ENCODE measurements around the gene MYH16. TPM values are rescaled to one million over a fixed set of nuclear protein-coding genes. Genes with fewer than 3 reads are reported as not detected.
"Not testable (repeated sequence)": the region's sequence is repeated elsewhere in the genome, so short reads cannot be mapped to it uniquely, and the experiment has no call there.

Gene MYH16
- total RNA-seq, 4 donors from 2014 or later: not detected

GRCh38 chr7:99320371-99320770 lies 47.7 kb downstream of the MYH16 start:
- no peak for ATAC-seq
- Histone ChIP-seq H3K27me3 (no peaks in the 10 kb centered on the region), H3K4me1 (peaks cover 0 to 9% (median 7%) of the 10 kb centered on the region in 3 donors), H3K9me3 (no peaks in the 10 kb centered on the region), H3K27ac (no peak overlapping the region), H3K4me3 (no peak overlapping the region), H3K36me3 (no peaks in the 10 kb centered on the region)
- TF ChIP-seq EP300 (IDR thresholded peaks at IDR 0.05): no peak
- no peak for TF ChIP-seq CTCF (IDR thresholded peaks at IDR 0.05)
- no peak for TF ChIP-seq POLR2AphosphoS5 (IDR thresholded peaks at IDR 0.05)
- no peak for TF ChIP-seq POLR2A (IDR thresholded peaks at IDR 0.05)
- 14 to 25% methylated on average over 2 of the region's 4 CpGs for WGBS, 2 donors (ENCODE audit: low coverage in 1 of 2)

- not testable (repeated sequence) for ATAC-seq, H3K36me3 ChIP-seq, H3K27ac ChIP-seq, H3K9me3 ChIP-seq, H3K27me3 ChIP-seq, H3K4me3 ChIP-seq
- WGBS, 2 donors (ENCODE audit: low coverage in 1 of 2): 86 to 87% methylated on average over 5 to 6 of the region's 6 CpGs
- H3K4me1 ChIP-seq: peaks cover 0 to 25% (median 17%) of the 10 kb centered on the region in 3 donors
These were observed 50.0 kb downstream of the MYH16 start for GRCh38 chr7:99322659-99323058.

GRCh38 chr7:99324559-99324958 lies 51.9 kb downstream of the MYH16 start:
- peaks cover 0 to 44% (median 24%) of the 10 kb centered on the region in 3 donors for H3K4me1 ChIP-seq
- H3K9me3 ChIP-seq: no peaks in the 10 kb centered on the region
- H3K4me3 ChIP-seq: no peak overlapping the region
- ATAC-seq: no peak
- no peak overlapping the region for H3K27ac ChIP-seq
- WGBS, 2 donors (ENCODE audit: low coverage in 1 of 2): 94 to 100% methylated on average over 7 to 11 of the region's 14 CpGs
- TF ChIP-seq POLR2A (IDR thresholded peaks at IDR 0.05) (no peak), POLR2AphosphoS5 (IDR thresholded peaks at IDR 0.05) (no peak), EP300 (IDR thresholded peaks at IDR 0.05) (no peak), CTCF (IDR thresholded peaks at IDR 0.05) (no peak)
- H3K36me3 ChIP-seq: no peaks in the 10 kb centered on the region
- no peaks in the 10 kb centered on the region for H3K27me3 ChIP-seq

- Histone ChIP-seq H3K27me3 (no peaks in the 10 kb centered on the region), H3K27ac (peak overlapping the region in 3 of 4 donors; percentile 81 to 91 (median 85)), H3K4me1 (peaks cover 0 to 49% (median 24%) of the 10 kb centered on the region in 3 donors), H3K36me3 (no peaks in the 10 kb centered on the region), H3K9me3 (no peaks in the 10 kb centered on the region), H3K4me3 (peak overlapping the region; percentile 72 to 92)
- 28 to 43% methylated on average over 7 to 8 of the region's 14 CpGs for WGBS, 2 donors (ENCODE audit: low coverage in 1 of 2)
- ATAC-seq: no peak
- TF ChIP-seq POLR2A (IDR thresholded peaks at IDR 0.05): no peak
- no peak for TF ChIP-seq EP300 (IDR thresholded peaks at IDR 0.05)
- TF ChIP-seq CTCF (IDR thresholded peaks at IDR 0.05): no peak
- no peak for TF ChIP-seq POLR2AphosphoS5 (IDR thresholded peaks at IDR 0.05)
These were observed 52.4 kb downstream of the MYH16 start for GRCh38 chr7:99325001-99325493.

GRCh38 chr7:99325592-99326407 lies 53.2 kb downstream of the MYH16 start, which contains the start of gene ARPC1A:
TSS of gene ARPC1A (plus strand) at chr7:99325898. CDS start at chr7:99333354, 7,456 bp downstream.
- peak; percentile 92 for ATAC-seq
- peak; percentile 93 for TF ChIP-seq POLR2AphosphoS5 (IDR thresholded peaks at IDR 0.05)
- peak in 2 of 4 experiments; percentile 43 to 51 for TF ChIP-seq CTCF (IDR thresholded peaks at IDR 0.05)
- TF ChIP-seq EP300 (IDR thresholded peaks at IDR 0.05): no peak
- peak; percentile 55 to 71 for TF ChIP-seq POLR2A (IDR thresholded peaks at IDR 0.05)
- Histone ChIP-seq H3K27ac (peak within 1 kb of the TSS; percentile 76 to 91 (median 83)), H3K36me3 (no peaks in the 10 kb centered on the region), H3K9me3 (no peaks in the 10 kb centered on the region), H3K4me1 (peaks cover 0 to 56% (median 24%) of the 10 kb centered on the region in 3 donors), H3K27me3 (no peaks in the 10 kb centered on the region), H3K4me3 (peak within 1 kb of the TSS; percentile 72 to 92)
- WGBS, 2 donors (ENCODE audit: low coverage in 1 of 2): 10% methylated on average over 4 of the region's 82 CpGs; no CpG with 5 or more reads in 1 of the 2 donors

Measured in gastroesophageal sphincter (tissue), 4 donors.